NCI-H128 (cell line): ENCODE data around the gene SLC66A2.

Experiments used
- DNase-seq: peaks from one replicate; lab custom pipeline; 2025; ENCODE audit not compliant: unreplicated experiment; lab: John Stamatoyannopoulos, UW

Gene SLC66A2

DNA sequence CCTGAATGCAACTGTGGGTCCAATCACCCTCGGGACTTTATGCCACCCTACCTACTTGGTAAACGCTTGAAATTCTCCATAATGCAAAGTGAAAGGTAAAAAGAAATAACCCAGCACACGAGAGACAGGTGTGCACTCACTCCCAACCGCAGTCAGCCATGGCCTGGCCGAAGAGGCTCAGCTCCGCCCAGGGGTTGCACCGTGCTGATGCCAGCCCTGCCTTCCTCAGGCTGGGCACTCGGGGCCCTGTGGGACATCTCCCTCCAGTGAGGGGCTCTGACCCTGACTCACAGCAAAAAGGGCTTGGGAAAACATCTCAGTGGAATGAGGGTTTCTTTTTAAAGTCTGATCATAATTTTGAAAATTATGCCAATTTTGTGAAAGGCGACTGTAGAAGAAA is 13.3 kb downstream of the SLC66A2 start:
- no peak for DNase-seq

DNA sequence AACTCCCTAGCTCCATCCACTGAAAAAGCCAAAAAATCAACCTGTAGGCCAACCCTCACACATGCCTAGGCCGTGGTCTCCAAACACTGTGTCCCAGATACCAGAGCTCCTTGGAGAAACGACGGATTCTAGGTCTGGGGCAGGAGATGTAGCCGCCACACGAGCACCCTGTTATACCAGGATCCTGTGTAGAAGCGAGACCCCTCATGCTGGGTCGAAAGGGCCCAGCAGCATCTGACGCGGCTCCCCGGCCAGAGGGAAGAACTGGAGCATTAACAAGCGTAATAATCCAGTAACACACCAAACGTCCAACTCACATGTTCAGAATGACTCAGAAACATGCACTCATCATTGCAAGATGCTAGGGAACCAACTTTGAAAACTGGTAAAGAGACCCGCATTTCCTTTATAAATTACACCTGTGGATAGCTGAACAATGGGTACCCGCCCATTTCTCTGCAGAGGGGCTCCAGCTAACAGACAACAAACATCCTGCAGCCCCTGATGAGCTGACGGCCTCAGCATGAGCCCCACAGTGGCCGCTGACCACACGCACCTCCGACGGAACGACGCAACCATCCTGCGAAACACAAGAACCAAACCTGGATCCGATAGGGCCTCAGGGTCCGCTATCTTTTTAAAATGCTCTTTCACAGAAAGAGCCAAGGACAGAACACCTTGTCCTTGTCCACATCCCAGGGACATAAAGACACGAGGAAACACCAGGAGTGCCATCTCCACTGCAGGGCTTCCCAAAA is 14.2 kb downstream of the SLC66A2 start:
- no peak for DNase-seq

DNA sequence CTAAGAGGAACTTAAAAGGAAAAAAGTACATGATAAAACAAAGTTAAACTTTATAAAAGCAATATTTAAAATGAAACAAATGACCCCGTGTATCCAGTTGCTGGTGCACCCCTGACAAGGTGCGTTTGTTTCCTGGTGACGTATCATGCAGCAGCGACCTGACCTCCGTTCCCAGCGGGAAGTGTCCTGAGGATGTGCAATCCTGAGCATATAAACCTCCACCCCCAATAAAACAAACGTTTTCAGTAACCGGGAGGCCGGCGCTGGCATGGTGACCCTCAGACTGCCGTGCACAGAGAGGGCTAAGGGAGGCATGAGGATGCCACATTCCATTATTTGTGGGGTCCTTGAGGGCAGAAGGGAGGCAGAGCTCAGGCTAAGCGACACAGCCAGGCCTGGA is 14.8 kb downstream of the SLC66A2 start:
- DNase-seq: no peak

DNA sequence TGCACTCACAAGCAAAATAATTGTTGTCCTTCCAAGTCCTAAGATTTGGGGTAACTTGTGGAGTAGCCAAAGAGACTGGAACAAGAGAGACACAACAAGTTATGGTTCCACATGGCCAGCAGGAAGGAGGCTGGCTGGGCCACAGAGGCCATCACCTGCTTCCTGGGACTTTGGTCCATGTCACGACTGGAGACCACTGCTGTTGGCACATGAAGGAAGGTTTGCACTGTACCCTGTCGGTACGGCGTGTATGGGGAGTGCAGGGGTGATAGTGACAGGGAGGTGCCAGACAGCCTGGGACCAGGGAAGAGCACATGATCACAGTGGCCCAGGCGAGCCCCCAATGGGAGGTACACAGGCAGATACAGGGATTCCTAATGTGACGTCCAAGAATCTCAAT is 15.5 kb downstream of the SLC66A2 start:
- no peak for DNase-seq

DNA sequence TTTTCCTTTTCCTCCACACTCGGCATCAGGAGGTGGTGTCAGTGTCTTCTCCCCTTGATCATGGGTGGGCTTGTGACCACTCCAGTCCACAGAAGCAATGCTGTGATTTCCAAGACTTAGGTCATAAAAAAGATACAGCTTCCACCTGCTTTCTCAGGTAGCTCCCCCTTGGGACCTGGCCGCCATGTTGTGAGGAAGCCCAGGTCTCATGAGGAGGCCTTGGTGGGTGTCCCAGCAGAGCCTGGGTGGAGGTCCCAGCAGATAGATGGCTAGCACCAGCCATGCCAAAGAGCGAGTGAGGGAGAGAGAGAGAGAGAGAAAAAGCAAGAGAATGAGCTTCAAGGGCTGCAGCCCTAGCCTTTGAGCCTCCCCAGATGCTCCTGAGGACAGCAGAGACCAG is 16.0 kb downstream of the SLC66A2 start:
- DNase-seq: no peak

DNA sequence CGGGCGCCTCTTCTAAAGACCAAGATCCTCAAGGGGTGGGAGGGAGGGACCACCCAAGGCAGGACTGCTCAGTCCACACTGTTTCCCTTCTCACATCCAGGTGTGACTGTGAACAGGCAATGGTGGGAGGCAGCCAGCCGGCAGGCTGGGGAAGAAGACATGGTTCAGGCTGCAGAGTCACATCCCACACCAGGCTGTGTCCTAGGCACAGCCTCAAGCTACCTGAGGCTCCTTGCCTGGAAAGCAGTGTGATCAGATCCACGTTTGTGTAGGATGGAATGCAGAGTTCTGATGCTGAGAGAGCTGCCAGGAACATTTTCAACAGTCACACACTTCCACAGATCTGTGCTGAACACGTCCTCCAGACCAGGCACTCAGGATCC is 16.4 kb downstream of the SLC66A2 start:
- DNase-seq: no peak

DNA sequence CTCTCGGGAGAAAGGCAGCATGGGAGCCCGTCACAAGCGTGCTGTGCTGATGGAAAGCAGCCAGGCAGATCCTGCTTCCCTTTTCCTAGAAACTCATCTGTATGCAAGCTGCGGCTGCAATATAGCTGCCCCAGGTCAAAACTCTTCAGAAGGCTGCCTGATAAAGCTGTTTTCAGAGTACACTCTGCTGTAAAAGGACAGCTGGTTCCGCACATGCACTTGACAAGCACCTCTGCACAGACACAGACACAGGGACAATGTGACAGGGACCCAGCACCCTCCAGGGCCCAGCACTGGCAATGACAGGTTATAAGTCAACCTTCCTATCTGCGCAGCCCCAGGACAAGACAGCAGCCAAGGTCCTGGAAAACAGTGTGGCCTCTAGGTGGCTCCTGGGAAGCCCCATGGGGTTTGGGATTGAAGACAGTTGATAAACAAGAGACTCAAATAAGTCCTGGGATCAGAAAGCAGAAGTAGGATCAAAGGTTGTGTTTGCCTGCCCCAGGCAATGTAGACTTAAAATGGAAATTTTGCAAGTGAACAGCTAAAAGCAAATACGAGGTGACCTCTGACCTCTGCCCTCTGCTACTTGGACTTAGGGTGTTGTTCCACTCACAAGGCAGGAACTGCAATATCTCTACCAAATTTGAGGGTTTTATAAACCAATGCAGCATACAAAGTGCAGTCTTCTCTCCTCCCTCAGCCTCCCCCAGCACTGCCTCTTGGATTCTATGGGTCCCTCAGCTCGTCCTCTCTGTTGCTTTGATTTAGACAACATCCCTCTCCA is 16.9 kb downstream of the SLC66A2 start:
- no peak for DNase-seq

DNA sequence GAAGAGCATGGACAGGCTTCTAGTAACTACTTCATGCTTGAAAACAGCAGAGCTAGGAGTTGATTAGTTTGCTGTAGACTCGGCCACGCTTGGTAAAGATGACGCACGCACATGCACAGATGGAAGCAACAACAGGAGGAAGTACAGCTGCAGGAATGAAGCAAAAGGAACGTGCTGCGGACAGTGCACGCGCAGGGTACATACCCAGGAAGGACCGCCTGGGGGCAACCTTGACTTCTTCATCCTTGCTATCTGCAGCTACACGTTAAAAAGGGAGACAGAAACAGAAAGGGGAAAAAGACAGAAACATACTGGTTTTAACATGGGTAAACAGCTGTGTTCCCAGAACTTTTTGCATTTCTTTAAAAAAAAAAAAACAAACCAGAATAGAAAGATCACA is 17.7 kb downstream of the SLC66A2 start:
- DNase-seq: no peak

DNA sequence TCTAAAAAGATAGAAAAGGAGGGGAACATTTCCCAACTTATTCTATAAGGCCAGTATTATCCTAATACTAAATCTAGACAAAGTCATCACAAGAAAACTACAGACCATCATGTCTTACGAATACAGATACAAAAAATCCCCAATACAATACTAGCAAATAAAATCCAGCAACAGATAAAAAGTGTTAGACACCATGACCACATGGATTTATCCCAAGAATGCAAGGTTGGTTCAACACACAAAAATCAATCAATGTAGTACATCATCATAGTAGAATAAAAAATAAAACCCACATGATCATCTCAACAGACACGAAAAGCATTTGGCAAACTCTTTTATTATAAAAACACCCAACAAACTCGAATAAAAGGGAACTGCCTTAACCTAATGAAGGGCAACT is 18.5 kb downstream of the SLC66A2 start:
- no peak for DNase-seq

DNA sequence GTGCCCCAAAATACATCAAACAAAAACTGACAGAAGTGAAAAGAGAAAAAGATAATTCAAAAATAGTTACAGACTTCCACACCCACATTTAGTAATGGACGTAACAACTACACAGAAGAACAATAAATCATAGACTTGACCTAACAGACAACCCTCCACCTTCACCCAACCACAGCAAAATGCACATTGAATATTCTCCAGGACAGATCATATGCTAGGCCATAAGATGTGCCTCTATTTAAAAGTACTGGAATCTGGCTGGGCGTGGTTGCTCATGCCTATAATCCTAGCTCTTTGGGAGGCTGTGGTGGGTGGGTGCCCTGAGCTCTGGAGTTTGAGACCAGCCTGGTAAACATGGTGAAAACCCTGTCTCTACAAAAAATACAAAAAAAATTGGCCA is 20.0 kb downstream of the SLC66A2 start:
- DNase-seq: no peak

DNA sequence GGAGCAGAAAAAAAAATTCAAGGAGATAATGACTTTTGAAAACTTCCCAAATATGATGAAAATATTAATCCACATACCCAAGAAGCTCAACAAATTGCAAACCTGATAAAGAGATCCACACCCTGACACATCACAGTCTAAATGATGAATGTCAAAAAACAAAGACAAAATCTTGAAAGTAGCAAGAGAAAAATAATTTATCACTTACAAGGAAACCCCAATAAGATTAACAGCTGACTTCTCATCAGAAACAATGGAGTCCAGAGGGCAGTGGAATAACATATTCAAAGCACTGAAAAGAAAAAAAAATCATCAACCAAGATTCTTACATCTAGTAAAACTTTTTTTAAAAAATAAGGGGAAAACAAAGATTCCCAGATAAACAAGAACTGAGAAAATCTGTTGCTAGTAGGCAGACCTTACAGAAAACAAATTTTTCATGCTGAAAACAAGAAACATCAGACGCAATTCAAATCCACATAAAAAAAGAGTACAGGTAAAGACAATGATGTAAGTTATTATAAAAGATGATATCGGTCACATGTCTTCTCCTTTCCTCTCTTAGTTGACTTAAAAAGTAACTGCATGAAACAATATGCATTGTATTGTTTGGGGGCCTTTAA is 21.3 kb downstream of the SLC66A2 start:
- DNase-seq: no peak

DNA sequence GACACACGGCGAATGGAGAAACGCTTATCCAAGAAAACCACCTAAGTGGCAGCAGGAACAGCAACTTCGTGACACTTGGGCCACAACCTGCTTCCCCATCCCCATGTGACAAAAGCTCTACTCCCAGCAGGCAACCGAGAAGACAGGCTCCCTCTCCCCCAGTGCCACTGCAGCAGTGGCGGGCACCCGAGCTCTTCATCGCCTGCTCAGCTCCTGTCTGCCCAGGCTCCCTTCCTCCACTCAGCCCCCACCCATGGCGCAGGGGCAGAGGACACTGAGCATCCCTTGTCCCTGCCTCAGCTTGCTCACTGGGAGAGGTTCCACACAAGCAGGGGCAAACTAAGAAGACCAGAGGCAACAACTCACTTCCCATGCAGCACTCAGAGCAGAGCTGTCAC is 22.9 kb downstream of the SLC66A2 start:
- no peak for DNase-seq

DNA sequence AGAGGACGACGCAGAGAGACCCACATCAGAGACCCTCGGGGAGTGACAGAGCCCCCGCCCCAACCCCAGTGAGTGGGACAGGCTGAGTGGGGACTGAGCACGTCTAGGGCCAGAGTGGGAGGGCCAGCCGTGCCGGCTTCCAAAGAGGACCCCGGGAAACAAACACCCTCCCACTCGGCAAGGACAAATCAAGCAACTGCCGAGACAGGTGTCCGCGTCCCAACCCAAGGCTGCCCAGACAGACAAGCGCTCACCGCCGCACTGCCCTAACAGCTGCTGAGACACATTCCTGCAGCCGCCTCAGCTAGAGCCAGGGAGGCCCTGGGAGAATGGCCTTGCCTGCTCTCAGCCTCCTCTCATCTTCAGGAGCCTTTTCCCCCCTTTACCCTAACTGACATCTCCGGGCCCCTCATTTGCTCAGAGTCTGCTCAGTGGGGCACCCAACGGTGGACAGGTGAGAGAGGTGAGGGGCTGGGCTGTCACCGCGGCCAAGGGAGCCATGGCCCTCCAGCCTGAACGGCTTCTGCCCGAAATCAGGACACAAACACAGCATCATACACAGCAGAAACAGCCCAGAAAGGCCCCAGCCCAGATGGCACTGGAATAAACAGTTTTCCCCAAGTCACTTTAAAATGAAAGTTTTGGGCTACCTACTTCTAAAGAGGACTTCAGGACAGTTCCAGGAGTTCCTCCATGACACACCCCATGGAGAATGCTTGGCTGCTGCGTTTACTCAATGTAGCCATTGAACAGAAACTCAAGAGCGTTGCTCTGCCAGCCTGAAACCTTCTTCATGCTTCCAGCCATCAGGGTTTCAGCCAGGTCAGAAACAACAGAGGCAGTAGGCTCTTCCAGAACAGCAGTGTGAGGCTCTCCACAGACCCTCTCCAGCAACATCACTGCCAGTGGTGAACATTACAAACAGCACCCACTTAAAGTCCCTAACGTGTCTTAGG is 23.6 kb downstream of the SLC66A2 start:
- DNase-seq: no peak

DNA sequence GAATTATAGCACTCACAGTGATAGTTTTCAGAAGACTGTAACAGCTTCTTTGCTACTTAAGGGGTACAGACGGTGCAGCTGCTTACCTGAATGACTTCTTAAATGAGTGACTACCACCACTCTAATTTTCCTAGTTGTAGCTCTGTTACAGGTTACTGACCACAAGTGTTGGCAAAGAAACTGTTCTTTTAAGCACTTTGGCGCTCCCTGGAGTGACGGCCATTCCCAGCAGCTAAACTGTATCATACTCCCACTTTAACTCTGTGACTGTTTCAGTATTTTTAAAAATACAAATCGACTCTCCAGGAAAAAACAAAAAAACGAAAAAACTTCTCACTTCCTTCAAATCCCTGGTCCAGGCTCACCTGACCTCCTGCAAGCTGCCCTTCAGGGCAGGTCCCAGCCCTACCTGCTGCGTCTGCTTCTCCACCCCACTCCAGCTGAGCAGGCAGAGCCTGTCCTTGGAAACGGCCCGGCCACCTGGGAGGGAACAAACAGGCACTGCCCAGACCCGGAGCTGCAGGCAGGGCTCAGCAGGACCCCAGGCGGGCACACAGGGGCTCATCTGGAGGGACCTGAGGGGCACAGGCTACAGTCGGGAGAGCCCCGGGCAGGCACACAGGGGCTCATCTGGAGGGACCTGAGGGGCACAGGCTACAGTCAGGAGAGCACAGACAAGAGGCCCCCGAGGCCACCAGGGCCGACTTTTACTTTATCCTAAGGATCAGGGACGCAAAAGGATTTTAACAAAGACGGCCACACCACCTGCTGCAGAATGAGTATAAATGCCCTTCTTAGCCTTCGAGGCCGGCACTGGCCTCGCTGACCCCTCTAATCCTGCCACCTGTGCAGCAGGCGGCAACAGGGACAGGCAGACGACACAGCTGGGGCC is 24.5 kb downstream of the SLC66A2 start:
- DNase-seq: no peak

DNA sequence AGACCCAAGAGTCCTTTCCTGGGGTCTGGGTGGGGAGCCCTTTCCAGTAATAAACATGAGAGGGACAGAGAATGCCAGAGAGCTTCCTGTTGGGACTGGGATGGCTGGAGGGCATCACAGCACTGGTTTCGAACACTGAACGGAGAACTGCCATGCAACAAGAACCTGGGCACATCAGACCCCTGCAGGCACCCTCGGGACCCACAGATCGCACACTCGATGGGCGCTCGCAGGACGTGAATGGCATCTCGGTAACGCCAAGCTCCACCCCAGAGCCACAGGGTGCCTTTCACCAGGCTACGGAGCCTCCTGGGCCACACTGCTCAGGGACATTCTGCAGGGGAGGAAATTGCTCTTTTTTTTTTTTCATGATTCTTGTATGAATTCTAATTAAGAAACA is 25.1 kb downstream of the SLC66A2 start:
- no peak for DNase-seq

DNA sequence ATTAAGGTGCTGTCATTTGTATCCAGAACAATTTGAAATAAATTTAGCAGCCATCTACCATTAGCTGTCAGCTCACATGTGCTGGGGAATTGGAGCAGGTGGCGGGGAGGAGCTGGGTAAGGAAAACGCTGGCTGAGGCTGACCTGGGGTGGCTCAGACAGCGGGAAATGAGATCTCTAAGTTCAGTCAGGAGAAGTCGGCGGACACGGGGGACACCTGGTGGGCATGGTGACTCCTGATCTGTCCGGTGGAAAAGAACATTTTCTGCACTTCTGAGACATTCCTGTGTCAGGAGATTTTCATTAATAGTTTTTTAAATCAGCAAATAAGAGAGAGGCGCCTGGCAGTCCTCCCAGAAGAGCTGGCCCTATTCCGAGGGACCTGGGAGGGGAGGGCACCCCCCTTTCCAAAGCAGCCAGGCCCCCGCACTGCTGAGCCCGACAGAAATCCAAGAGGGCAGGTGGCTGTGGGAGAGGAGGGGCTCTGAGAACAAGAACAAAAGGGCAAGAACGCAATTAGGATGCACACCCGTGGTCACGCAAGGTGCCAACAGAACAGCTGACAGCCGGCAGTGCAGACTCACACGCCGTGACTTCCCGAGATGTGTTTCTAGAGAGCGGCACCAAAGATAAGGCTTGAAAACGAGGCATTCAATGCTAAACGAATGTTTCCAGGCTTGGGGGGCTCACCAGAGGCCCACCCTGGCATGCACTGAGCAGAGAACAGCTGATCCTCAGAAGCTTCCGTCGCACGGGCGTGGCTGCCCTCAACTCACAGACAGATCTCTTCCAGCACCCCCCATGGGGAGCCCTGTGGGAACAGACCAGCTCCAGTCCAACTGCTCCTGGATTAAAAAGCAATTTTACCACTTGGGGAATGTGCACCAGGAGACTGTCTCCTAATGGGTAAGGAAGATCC is 26.4 kb downstream of the SLC66A2 start:
- peak; percentile 69 for DNase-seq

DNA sequence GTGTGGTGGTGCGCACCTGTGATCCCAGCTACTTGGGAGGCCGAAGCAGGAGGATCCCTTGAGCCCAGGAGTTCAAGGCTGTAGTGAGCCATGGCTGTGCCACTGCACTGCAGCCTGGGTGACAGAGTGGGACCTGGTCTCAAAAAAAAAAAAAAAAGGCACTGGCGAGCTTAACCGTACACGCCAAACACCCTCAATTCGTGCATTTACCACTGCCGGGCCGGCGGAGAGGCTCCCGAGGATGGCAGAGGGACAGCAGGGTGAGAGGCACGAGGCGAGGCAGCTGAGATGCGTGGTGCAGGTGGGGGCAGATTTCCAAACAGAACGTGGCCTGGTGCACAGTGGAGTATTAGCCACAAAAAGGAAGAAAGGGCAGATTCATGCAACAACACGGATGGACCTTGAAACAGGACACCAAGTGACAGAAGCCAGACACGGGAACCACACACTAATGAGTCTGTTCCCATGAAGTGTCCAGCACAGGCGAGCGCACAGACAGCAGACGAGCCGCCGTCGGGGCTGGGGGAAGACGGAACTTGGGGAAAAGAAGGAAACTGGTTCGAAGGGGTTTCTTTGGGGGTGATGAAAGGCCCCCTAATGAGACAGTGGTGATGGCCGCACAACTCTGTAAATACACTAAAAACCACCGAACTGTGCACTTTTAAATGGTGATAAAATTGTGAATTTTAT is 27.4 kb downstream of the SLC66A2 start:
- no peak for DNase-seq

DNA sequence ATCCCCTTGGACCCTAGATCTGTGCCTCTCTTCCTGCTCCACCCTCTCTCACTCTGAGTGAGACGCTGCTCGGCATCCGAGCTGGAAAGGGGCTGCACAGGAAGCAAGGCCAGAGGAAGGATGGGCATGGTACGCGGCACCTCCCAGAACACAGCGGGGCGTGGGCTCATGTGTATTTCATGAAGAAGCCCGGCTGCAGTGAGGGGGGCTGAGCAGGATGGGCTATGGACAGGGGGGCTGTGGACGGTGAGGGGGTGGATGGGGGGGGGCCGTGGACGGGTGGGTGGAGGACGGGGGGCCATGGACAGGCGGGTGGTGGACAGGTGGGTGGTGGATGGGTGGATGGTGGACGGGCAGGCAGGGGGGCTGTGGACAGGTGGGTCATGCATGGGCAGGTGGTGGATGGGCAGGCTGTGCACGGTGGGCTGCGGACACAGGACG is 28.5 kb downstream of the SLC66A2 start:
- DNase-seq: no peak
